Measurements from ENCODE around the gene AIP. TPM values are rescaled to one million over a fixed set of nuclear protein-coding genes. Genes with fewer than 3 reads are reported as not detected.

AIP gene
- total RNA-seq, 2 donors from 2014 or later = 45.3 to 57.9 TPM

GRCh38 chr11:67489203-67489884 is 6.5 kb downstream of the AIP start:
- intact Hi-C loops (cut with DNase I) = no loop called here
- Histone ChIP-seq H3K9me3 (no peaks in the 10 kb centered on the region), H3K27ac (no peak overlapping the region), H3K9ac (ENCODE audit: low read depth in 2 of 2, low read length in 2 of 2) (peak overlapping the region in 1 of 2 donors; percentile 59), H3K36me3 (peaks cover 13% of the 10 kb centered on the region), H3K4me1 (no peaks in the 10 kb centered on the region), H3K4me3 (no peak overlapping the region), H3K27me3 (no peaks in the 10 kb centered on the region)
- TF ChIP-seq, protein P1, sequence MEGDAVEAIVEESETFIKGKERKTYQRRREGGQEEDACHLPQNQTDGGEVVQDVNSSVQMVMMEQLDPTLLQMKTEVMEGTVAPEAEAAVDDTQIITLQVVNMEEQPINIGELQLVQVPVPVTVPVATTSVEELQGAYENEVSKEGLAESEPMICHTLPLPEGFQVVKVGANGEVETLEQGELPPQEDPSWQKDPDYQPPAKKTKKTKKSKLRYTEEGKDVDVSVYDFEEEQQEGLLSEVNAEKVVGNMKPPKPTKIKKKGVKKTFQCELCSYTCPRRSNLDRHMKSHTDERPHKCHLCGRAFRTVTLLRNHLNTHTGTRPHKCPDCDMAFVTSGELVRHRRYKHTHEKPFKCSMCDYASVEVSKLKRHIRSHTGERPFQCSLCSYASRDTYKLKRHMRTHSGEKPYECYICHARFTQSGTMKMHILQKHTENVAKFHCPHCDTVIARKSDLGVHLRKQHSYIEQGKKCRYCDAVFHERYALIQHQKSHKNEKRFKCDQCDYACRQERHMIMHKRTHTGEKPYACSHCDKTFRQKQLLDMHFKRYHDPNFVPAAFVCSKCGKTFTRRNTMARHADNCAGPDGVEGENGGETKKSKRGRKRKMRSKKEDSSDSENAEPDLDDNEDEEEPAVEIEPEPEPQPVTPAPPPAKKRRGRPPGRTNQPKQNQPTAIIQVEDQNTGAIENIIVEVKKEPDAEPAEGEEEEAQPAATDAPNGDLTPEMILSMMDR (IDR thresholded peaks at IDR 0.05) = no peak
- peak; percentile 41 for DNase-seq

DNA sequence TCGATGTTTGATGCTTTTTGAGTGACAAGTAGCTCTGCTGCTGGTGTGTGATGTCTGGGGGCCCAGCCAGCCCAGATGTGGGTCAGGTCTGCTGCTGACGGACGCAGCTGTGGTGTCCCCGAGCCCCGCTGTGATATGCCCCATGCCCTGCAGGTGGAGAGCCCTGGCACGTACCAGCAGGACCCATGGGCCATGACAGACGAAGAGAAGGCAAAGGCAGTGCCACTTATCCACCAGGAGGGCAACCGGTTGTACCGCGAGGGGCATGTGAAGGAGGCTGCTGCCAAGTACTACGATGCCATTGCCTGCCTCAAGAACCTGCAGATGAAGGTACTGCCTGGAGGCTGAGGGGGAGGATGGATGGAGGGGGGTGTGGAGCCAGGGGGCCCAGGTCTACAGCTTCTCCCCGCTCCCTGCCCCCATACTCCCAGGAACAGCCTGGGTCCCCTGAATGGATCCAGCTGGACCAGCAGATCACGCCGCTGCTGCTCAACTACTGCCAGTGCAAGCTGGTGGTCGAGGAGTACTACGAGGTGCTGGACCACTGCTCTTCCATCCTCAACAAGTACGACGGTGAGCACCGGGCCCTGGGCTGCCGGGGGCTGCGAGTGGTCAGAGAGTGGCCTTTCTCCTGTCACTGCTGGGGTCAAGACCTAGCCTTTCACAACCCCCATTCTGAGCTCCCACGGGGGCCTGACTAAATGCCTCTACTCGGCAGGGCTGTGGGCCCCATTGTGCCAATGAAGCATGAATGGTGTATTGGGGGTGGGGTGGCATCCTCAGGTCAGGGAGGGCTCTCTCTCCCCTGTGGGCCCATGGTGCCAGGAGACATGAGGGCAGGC is 7.3 kb downstream of the AIP start:
- H3K9me3 ChIP-seq = no peaks in the 10 kb centered on the region
- no peak for DNase-seq
- peaks cover 13% of the 10 kb centered on the region for H3K36me3 ChIP-seq
- H3K9ac ChIP-seq (ENCODE audit: low read depth in 2 of 2, low read length in 2 of 2) = peak overlapping the region in 1 of 2 donors; percentile 59
- H3K4me1 ChIP-seq = no peaks in the 10 kb centered on the region
- TF ChIP-seq, protein P1 (IDR thresholded peaks at IDR 0.05) = no peak
- H3K27me3 ChIP-seq = no peaks in the 10 kb centered on the region
- H3K27ac ChIP-seq = no peak overlapping the region
- no peak overlapping the region for H3K4me3 ChIP-seq
- intact Hi-C loops (cut with DNase I) = no loop called here

- H3K36me3 ChIP-seq = peaks cover 13% of the 10 kb centered on the region
- H3K4me1 ChIP-seq = no peaks in the 10 kb centered on the region
- no peaks in the 10 kb centered on the region for H3K9me3 ChIP-seq
- no peaks in the 10 kb centered on the region for H3K27me3 ChIP-seq
- DNase-seq = no peak
- intact Hi-C loops (cut with DNase I) = no loop called here
- no peak overlapping the region for H3K9ac ChIP-seq (ENCODE audit: low read depth in 2 of 2, low read length in 2 of 2)
- TF ChIP-seq, protein P1 (IDR thresholded peaks at IDR 0.05) = no peak
- no peak overlapping the region for H3K4me3 ChIP-seq
- no peak overlapping the region for H3K27ac ChIP-seq
Observed at GRCh38 chr11:67490727-67491065, 7.9 kb downstream of the AIP start.

DNA sequence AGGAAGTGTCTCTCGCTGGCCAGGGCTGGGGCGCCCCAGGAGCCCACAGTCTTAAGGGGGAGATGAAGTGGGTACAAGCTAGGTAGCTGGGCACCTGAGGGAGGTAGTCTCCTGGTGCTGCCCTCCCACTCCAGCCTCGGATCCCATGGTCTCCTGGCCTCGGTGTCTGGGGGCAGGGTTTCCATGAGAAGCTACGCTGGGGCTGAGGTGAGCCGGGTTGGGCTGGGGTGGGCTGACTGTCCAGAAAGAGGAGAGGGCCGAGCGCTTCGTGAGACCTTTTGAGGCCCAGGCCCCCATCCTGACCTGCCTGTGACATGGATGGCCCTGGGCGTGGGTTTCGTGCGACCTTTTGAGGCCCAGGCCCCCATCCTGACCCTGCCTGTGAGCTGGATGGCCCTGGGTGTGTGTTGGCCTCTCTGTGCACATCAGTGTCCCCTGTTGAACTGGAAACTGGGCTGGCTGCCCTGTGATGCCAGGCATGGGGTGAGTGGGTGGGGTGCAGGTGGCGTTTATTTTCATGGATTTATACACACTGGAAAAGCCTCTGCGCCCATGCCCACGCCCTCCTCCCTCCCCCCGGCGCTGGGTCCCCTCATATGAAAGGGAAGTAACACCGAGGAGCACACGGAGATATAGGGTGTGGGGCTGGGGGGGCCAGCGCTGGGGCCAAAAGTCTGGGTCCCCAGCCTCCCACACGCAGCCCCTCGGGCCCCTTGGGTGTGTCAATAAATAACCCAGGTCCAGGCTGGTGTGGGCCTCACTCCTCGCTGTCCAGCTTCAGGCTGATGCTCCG is 8.6 kb downstream of the AIP start:
- intact Hi-C loops (cut with DNase I) = no loop called here
- no peaks in the 10 kb centered on the region for H3K27me3 ChIP-seq
- no peaks in the 10 kb centered on the region for H3K9me3 ChIP-seq
- no peak for DNase-seq
- no peak overlapping the region for H3K27ac ChIP-seq
- H3K36me3 ChIP-seq = peaks cover 13% of the 10 kb centered on the region
- H3K4me1 ChIP-seq = no peaks in the 10 kb centered on the region
- TF ChIP-seq, protein P1 (IDR thresholded peaks at IDR 0.05) = no peak
- H3K9ac ChIP-seq (ENCODE audit: low read depth in 2 of 2, low read length in 2 of 2) = no peak overlapping the region
- H3K4me3 ChIP-seq = no peak overlapping the region

GRCh38 chr11:67492069-67492727 is 9.4 kb downstream of the AIP start:
- no peaks in the 10 kb centered on the region for H3K9me3 ChIP-seq
- H3K4me1 ChIP-seq = no peaks in the 10 kb centered on the region
- peaks cover 13% of the 10 kb centered on the region for H3K36me3 ChIP-seq
- H3K27me3 ChIP-seq = no peaks in the 10 kb centered on the region
- TF ChIP-seq, protein P1 (IDR thresholded peaks at IDR 0.05) = no peak
- no peak overlapping the region for H3K4me3 ChIP-seq
- no peak for DNase-seq
- H3K27ac ChIP-seq = no peak overlapping the region
- intact Hi-C loops (cut with DNase I) = no loop called here
- H3K9ac ChIP-seq (ENCODE audit: low read depth in 2 of 2, low read length in 2 of 2) = no peak overlapping the region

All from colonic mucosa (tissue), 4 donors.